ENCODE data around the gene CFB. TPM values are rescaled to one million over a fixed set of nuclear protein-coding genes. Genes with fewer than 3 reads are reported as not detected.

CFB gene
- total RNA-seq, 2 experiments from 2014 or later = 0.74 to 1.7 TPM

DNA sequence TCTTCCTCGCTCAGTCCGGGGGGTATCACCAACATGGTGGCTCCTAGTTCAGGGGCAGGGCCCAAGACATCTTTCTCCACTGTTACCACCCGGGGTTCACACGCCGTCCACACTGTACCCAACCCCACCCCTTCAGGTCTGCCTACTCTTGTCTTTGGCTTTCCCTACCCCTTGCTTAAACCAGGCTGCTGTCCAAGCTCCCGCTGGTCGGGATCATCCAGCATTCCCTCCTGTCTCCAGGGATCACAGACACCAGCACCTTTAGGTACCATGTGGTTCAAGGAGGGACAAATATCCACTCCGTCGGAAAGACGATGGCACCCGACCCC is 12.5 kb downstream of the CFB start:
- intact Hi-C loops (cut with micrococcal nuclease) = loop anchor here (2.0 to 5.0 kb wide), 3 partner anchors 126 to 412 kb away; partner anchors contain the start of genes ATP6V1G2, NFKBIL1, PPT2 and PRRT1
- peaks cover 39% of the 10 kb centered on the region for H3K36me3 Mint-ChIP-seq (ENCODE audit: low read depth)
- CTCF ChIA-PET = interaction anchor here (1.2 to 1.4 kb wide), 2 partner anchors 12 to 15 kb away, joined by 3 to 4 read pairs; no protein-coding TSS in a partner anchor
- peak overlapping the region; percentile 95 for H3K4me3 Mint-ChIP-seq
- H3K9me3 Mint-ChIP-seq = no peaks in the 10 kb centered on the region
- DNase-seq = no peak
- H3K27ac Mint-ChIP-seq = peak overlapping the region; percentile 85
- peaks cover 41% of the 10 kb centered on the region for H3K4me1 Mint-ChIP-seq (ENCODE audit: low read depth)
- no peaks in the 10 kb centered on the region for H3K27me3 Mint-ChIP-seq (ENCODE audit: low read depth)

DNA sequence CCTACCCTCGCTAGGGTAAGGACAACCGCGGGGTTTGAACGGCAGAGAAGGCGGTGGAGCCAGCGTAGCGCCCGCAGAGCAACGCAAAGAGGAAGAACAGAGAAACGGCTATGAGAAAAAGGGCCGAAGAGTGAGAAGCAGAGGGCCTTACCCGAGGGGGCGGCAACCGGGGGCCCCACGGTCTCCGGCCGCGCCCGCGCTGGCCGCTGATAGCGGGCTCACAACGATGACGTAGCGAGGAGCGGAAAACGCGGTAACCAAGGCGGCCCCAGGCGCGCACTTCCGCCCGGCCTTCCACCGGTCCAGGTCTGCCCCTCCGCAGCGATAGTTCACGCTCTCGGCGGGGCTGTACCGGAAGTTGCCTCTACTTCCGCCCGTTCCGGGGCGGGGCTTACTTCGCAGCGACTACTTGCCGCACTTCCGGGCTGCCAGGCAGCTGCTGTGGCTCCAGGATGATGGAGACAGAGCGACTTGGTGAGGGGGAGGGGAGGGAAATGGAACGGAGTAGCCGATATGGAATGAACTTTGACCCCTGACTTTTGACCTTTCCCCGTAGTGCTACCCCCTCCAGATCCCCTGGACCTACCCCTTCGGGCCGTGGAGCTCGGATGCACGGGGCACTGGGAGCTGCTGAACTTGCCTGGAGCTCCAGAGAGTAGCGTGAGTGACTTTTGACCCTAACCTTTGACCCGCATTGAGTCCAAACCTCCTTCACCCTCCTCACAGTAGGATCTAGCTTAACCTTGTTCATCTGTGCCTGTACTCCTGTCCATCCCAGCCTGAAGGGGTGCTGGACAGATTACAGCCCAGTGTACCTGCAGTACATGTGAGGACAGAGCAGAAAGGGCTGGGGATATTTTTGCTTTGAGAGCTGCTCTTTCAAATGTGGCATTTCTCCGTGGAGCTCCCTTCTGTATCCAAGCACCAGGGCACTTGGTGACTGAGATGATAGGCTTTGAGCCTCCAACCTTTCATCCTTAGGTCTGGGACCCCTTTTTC is 13.1 kb downstream of the CFB start, which contains the start of the genes NELFE and SKIC2:
Gene NELFE (minus strand): TSS at position 231 of the 999 bp plus-strand sequence. CDS start 525 bp downstream, outside the sequence.
Gene SKIC2 (plus strand): TSS at position 435 of the 999 bp plus-strand sequence. CDS start 18 bp downstream, at position 453.
- Mint-ChIP-seq H3K4me1 (ENCODE audit: low read depth) (peaks cover 41% of the 10 kb centered on the region), H3K27me3 (ENCODE audit: low read depth) (no peaks in the 10 kb centered on the region), H3K9me3 (no peaks in the 10 kb centered on the region), H3K36me3 (ENCODE audit: low read depth) (peaks cover 38% of the 10 kb centered on the region), H3K4me3 (peak within 1 kb of the TSS; percentile 95), H3K27ac (peak within 1 kb of the TSS; percentile 94)
- intact Hi-C loops (cut with micrococcal nuclease) = loop anchor here (1.0 to 5.0 kb wide), 9 partner anchors 13 to 412 kb away; partner anchors contain the start of genes ATP6V1G2, DXO, FKBPL and NFKBIL1
- CTCF ChIA-PET = interaction anchor here (0.6 to 1.4 kb wide), 4 partner anchors 15 to 897 kb away, joined by 3 to 4 read pairs (median 4); no protein-coding TSS in a partner anchor
- DNase-seq = peak; percentile 99

DNA sequence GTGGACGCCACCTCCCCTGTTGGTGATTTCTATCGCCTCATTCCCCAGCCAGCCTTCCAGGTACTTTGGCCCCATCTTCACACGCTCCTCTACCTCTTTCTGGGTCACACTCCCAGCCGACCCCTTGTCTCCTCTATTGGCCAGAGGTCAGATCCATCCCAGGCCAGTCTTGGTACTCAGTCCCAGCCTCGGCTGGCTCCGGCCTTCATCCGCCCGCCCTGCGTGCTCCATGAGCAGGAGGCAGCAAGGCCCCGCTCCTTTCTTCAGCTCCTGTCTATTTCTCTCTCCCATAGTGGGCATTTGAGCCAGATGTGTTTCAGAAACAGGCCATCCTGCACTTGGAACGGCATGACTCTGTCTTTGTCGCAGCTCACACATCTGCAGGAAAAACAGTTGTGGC is 15.7 kb downstream of the CFB start:
- intact Hi-C loops (cut with micrococcal nuclease) = no loop called here
- CTCF ChIA-PET = interaction anchor here (2.0 kb wide), 1 partner anchor 9 kb away, joined by 7 read pairs; no protein-coding TSS in a partner anchor

DNA sequence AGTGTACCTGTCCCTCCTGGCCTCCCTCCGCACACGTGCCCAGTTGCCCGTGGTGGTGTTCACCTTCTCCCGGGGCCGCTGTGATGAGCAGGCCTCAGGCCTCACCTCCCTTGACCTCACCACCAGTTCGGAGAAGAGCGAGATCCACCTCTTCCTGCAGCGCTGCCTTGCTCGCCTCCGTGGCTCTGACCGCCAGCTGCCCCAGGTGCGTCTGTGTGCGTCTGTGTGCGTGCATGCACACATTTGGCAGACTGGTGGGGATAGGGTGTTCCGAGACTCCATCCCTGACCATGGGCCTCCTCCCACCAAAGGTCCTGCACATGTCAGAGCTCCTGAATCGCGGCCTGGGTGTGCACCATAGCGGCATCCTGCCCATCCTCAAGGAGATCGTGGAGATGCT is 18.0 kb downstream of the CFB start:
- no peaks in the 10 kb centered on the region for H3K9me3 Mint-ChIP-seq
- H3K4me1 Mint-ChIP-seq (ENCODE audit: low read depth) = peaks cover 28% of the 10 kb centered on the region
- intact Hi-C loops (cut with micrococcal nuclease) = no loop called here
- no peaks in the 10 kb centered on the region for H3K27me3 Mint-ChIP-seq (ENCODE audit: low read depth)
- DNase-seq = no peak
- no peak overlapping the region for H3K27ac Mint-ChIP-seq
- CTCF ChIA-PET = interaction anchor here (0.6 kb wide), 1 partner anchor 69 kb away, joined by 3 read pairs; no protein-coding TSS in a partner anchor
- H3K4me3 Mint-ChIP-seq = no peak overlapping the region
- H3K36me3 Mint-ChIP-seq (ENCODE audit: low read depth) = peaks cover 43% of the 10 kb centered on the region

More for the DNA sequence above, 15.7 kb downstream of the CFB start:
- Mint-ChIP-seq H3K36me3 (ENCODE audit: low read depth) (peaks cover 33% of the 10 kb centered on the region), H3K4me3 (no peak overlapping the region), H3K4me1 (ENCODE audit: low read depth) (peaks cover 41% of the 10 kb centered on the region), H3K27ac (no peak overlapping the region), H3K9me3 (no peaks in the 10 kb centered on the region), H3K27me3 (ENCODE audit: low read depth) (no peaks in the 10 kb centered on the region)
- DNase-seq = no peak

DNA sequence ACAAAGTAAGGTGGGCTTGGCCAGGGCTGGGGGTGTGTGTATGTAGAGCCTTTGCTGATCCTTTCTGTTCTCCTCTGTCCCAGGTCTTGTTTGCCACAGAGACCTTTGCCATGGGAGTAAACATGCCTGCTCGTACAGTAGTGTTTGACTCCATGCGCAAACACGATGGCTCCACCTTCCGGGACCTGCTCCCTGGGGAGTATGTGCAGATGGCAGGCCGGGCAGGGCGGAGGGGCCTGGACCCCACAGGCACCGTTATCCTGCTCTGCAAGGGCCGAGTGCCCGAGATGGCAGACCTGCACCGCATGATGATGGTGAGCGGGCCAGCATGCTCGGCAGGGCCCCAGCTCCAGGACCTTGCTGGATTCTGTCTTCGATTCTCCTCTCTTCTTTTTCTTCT is 19.8 kb downstream of the CFB start:
- Mint-ChIP-seq H3K9me3 (no peaks in the 10 kb centered on the region), H3K36me3 (ENCODE audit: low read depth) (peaks cover 50% of the 10 kb centered on the region), H3K27ac (no peak overlapping the region), H3K27me3 (ENCODE audit: low read depth) (no peaks in the 10 kb centered on the region), H3K4me3 (no peak overlapping the region), H3K4me1 (ENCODE audit: low read depth) (peaks cover 29% of the 10 kb centered on the region)
- intact Hi-C loops (cut with micrococcal nuclease) = no loop called here
- CTCF ChIA-PET = interaction anchor here (1.1 kb wide), 1 partner anchor 13 kb away, joined by 3 read pairs; no protein-coding TSS in a partner anchor
- no peak for DNase-seq

DNA sequence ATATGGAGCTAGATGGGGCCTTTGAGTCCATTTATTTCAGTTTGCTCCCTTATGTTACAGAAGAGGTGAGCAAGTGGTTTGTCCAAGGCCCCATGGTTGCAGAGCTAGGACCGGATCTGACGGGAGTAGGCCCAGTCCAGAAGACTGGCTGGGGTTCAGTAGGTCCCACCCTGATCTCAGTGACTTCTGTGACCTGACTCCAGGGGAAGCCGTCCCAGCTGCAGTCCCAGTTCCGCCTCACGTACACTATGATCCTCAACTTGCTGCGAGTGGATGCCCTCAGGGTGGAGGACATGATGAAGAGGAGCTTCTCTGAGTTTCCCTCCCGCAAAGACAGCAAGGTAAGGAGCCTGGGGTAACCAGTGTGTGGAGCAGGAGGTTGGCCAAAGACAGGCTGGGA is 20.6 kb downstream of the CFB start:
- Mint-ChIP-seq H3K9me3 (no peaks in the 10 kb centered on the region), H3K4me3 (no peak overlapping the region), H3K27me3 (ENCODE audit: low read depth) (no peaks in the 10 kb centered on the region), H3K36me3 (ENCODE audit: low read depth) (peaks cover 45% of the 10 kb centered on the region), H3K4me1 (ENCODE audit: low read depth) (peaks cover 29% of the 10 kb centered on the region), H3K27ac (no peak overlapping the region)
- no peak for DNase-seq
- intact Hi-C loops (cut with micrococcal nuclease) = no loop called here
- CTCF ChIA-PET = no interaction called here

DNA sequence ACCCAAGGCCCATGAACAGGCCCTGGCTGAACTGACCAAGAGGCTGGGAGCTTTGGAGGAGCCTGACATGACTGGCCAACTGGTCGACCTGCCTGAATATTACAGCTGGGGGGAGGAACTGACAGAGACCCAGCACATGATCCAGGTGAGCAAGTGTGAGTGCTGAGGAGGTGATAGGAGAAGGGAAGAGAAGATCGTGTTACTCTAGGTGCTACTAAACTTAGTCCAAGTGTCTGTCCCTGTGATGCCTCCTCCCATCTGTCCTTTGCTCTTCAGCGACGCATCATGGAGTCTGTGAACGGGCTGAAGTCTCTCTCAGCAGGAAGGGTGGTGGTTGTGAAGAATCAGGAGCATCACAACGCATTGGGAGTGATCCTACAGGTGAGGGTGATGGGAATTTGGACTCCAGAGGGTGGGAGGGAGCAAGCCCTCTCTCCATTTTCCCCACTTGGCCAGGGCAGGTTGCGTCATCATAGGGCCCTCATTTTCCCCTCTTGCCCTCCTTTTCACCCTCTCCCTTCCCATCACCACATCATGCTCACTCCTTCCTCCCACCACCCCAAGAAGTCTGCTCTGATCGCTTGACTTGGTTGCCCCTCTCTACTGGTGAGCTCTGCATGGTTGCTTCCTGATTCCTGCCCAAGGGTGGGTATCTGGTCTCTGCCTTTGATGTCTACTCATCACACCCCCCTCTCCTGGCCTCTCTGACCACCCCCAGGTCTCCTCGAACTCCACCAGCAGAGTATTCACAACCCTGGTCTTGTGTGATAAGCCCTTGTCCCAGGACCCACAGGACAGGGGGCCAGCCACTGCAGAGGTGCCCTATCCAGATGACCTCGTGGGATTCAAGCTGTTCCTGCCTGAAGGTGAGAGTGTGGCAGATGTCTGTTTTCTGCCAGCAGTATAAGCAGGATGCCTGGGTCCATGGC is 21.4 kb downstream of the CFB start:
- CTCF ChIA-PET = no interaction called here
- Mint-ChIP-seq H3K9me3 (no peaks in the 10 kb centered on the region), H3K4me1 (ENCODE audit: low read depth) (peaks cover 24% of the 10 kb centered on the region), H3K36me3 (ENCODE audit: low read depth) (peaks cover 41% of the 10 kb centered on the region), H3K4me3 (no peak overlapping the region), H3K27ac (peak overlapping the region; percentile 63), H3K27me3 (ENCODE audit: low read depth) (no peaks in the 10 kb centered on the region)
- DNase-seq = no peak
- intact Hi-C loops (cut with micrococcal nuclease) = no loop called here

DNA sequence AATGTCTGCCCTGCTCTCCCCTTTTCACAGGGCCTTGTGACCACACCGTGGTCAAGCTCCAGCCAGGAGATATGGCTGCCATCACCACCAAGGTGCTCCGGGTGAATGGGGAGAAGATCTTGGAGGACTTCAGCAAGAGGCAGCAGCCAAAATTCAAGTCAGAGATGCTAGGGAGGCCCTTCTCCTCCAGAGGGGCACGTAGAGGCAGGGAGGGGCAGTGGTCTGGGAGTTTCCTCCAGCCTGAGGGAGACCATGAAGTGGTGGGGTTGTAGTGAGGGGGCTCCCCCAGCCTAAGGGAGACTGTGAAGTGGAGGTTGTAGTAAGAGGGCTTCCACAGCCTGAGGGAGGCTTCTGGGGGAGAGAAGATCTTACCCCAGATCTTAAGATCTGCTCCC is 22.0 kb downstream of the CFB start:
- H3K9me3 Mint-ChIP-seq = no peaks in the 10 kb centered on the region
- H3K4me3 Mint-ChIP-seq = no peak overlapping the region
- H3K27me3 Mint-ChIP-seq (ENCODE audit: low read depth) = no peaks in the 10 kb centered on the region
- intact Hi-C loops (cut with micrococcal nuclease) = no loop called here
- no peak for DNase-seq
- H3K4me1 Mint-ChIP-seq (ENCODE audit: low read depth) = peaks cover 28% of the 10 kb centered on the region
- CTCF ChIA-PET = no interaction called here
- peaks cover 41% of the 10 kb centered on the region for H3K36me3 Mint-ChIP-seq (ENCODE audit: low read depth)
- H3K27ac Mint-ChIP-seq = peak overlapping the region; percentile 63

DNA sequence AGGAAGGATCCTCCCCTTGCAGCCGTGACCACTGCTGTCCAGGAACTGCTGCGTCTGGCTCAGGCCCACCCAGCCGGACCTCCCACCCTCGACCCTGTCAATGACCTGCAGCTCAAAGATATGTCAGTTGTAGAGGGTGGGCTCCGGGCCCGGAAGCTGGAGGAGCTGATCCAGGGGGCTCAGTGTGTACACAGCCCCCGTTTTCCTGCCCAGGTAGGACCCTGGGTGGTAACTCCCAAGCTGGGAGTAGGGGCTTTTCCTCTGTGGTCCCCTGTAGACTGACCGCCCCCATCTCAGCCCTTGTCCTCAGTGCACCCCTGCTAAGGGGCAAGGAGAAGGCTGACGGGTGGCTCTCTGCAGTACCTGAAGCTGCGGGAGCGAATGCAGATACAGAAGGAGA is 22.4 kb downstream of the CFB start:
- Mint-ChIP-seq H3K27me3 (ENCODE audit: low read depth) (no peaks in the 10 kb centered on the region), H3K4me1 (ENCODE audit: low read depth) (peaks cover 32% of the 10 kb centered on the region), H3K36me3 (ENCODE audit: low read depth) (peaks cover 37% of the 10 kb centered on the region), H3K4me3 (no peak overlapping the region), H3K27ac (no peak overlapping the region), H3K9me3 (no peaks in the 10 kb centered on the region)
- DNase-seq = no peak
- intact Hi-C loops (cut with micrococcal nuclease) = no loop called here
- CTCF ChIA-PET = no interaction called here

DNA sequence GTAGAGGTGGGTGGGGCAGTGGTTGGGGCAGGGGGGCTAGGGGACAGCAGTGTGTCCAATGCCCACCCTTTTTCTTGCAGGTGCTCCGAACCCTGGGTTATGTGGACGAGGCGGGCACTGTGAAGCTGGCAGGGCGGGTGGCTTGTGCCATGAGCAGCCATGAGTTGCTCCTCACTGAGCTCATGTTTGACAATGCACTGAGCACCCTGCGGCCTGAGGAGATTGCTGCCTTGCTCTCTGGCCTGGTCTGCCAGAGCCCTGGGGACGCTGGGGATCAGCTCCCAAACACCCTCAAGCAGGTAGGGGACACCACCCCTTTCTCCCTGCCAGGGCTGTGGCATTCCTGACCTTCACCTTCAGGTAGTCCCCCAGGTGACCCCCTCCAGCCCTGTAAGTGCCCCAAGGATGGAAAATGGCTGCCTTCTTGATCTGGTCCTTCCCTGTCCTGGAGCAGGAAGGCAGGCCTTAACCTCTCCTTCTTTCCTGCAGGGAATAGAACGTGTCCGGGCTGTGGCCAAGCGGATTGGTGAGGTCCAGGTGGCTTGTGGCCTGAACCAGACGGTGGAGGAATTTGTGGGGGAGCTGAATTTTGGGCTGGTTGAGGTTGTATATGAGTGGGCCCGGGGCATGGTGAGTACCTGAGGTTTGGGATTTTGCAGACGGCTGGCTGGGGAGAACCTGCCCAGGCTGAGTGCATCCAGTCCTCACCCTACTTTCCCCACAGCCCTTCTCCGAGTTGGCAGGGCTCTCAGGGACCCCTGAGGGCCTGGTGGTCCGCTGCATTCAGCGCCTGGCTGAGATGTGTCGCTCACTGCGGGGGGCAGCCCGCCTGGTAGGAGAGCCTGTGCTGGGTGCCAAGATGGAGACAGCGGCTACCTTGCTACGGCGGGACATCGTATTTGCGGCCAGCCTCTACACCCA is 23.2 kb downstream of the CFB start:
- CTCF ChIA-PET = no interaction called here
- peaks cover 39% of the 10 kb centered on the region for H3K4me1 Mint-ChIP-seq (ENCODE audit: low read depth)
- H3K27ac Mint-ChIP-seq = peak overlapping the region; percentile 77
- H3K36me3 Mint-ChIP-seq (ENCODE audit: low read depth) = peaks cover 32% of the 10 kb centered on the region
- no peak overlapping the region for H3K4me3 Mint-ChIP-seq
- intact Hi-C loops (cut with micrococcal nuclease) = no loop called here
- no peaks in the 10 kb centered on the region for H3K27me3 Mint-ChIP-seq (ENCODE audit: low read depth)
- DNase-seq = no peak
- H3K9me3 Mint-ChIP-seq = no peaks in the 10 kb centered on the region

Measured in activated naive CD4-positive, alpha-beta T cell treated with anti-CD3 and anti-CD28 coated beads for 36 hours (primary cell).